H1 (cell line): ENCODE results near the gene LHPP. TPM values are rescaled to one million over a fixed set of nuclear protein-coding genes. Genes with fewer than 3 reads are reported as not detected.

Experiments used
- HDAC6 ChIP-seq: IDR thresholded peaks from one replicate; pipeline ENCODE4 v1.7.1; 2012; ENCODE audit warnings: low read depth, mild to moderate bottlenecking, inconsistent platforms, low read length, moderate library complexity
- JUN ChIP-seq: IDR thresholded peaks from 2 replicates; pipeline ENCODE4 v1.6.1; 2011; ENCODE audit warnings: low read depth, mild to moderate bottlenecking, improper control_type of control experiment, low read length
- RBBP5 ChIP-seq: IDR thresholded peaks from 2 replicates; pipeline ENCODE4 v1.7.1; 2012; ENCODE audit warnings: low read depth, mild to moderate bottlenecking, inconsistent platforms, low read length, moderate library complexity, borderline replicate concordance
- RFX5 ChIP-seq: IDR thresholded peaks from 2 replicates; pipeline ENCODE4 v1.6.1; 2011; ENCODE audit warnings: low read depth, low read length, improper control_type of control experiment, borderline replicate concordance
- RXRA ChIP-seq: IDR thresholded peaks from 2 replicates; pipeline ENCODE4 v1.6.1; 2011; ENCODE audit warnings: low read depth, mild to moderate bottlenecking, low read length, moderate library complexity; ENCODE audit not compliant: insufficient read depth
- polyA plus RNA-seq, 7 experiments: library from polyadenylated mRNA; depleted of rRNA in 3 of 7; stranded (reverse) in 5 of 7; unstranded in 2 of 7; fragments of >200 nt in 5 of 7; fragments of 200-250 nt in 2 of 7; gene quantifications; 1 replicate in 5 of 7; 2 replicates in 1 of 7; 4 replicates in 1 of 7; pipeline versions ENCODE4 v1.2.1 to v1.2.3, GENCODE V29; 2011 to 2013; ENCODE audit warnings: missing spikeins in 2 of 7, mixed read lengths in 2 of 7
- total RNA-seq: library from RNA; stranded (reverse); fragmentation: NEBNext Ultra II Directional; extraction: Animal tissue kit (Norgen Biotek cat#: 25700); gene quantifications from 2 replicates; pipeline ENCODE4 v1.2.1, GENCODE V29; 2021

The LHPP gene
- total and polyA plus RNA-seq, 2 of the 8 experiments (the other 6 are each of a cell fraction or from before 2014, with no cell fraction given) = 26.0 to 45.0 TPM

DNA sequence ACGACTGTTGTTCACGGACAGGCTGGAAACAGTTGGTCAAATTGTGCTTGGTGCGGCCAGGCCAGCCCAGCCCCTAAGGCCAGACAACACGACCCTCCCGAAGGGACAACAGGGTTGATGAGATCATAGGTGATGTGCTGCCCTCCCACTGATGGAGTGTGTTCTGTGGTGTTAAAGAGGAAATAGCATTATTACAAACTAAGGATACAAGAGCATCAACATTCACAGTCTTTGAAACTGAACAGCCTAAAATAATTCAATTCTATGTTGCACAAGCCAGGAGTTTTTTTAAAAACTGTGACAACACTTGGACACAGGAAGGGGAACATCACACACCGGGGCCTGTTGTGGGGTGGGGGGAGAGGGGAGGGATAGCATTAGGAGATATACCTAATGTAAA is 194.9 kb downstream of the LHPP start (continued):
- TF ChIP-seq RBBP5 (no peak), JUN (no peak), HDAC6 (no peak), RXRA (no peak), RFX5 (no peak)
